HCT116 (cell line): Measurements from ENCODE around the gene ANXA2R.

Experiments used
- CTCF ChIP-seq, 3 experiments: fragments of 200-600 bp in 1 of 3; sonication (generic) in 1 of 3; IDR thresholded peaks in 2 of 3; conservative IDR thresholded peaks in 1 of 3; 2 replicates each; pipeline ENCODE4 v1.5.1; 2012 to 2017; ENCODE audit warnings: low read depth in 2 of 3, low read length in 2 of 3, antibody characterized with exemption in 1 of 3, borderline replicate concordance in 1 of 3, control low read depth in 1 of 3, mild to moderate bottlenecking in 1 of 3, mixed read lengths in 1 of 3, mixed run types in 1 of 3, moderate library complexity in 1 of 3; ENCODE audit not compliant: insufficient read depth in 1 of 3
- EGR1 ChIP-seq: IDR thresholded peaks from 2 replicates; pipeline ENCODE4 v1.6.1; 2012; ENCODE audit warnings: low read depth
- MAX ChIP-seq: IDR thresholded peaks from 2 replicates; pipeline ENCODE4 v1.6.1; 2012
- POLR2A ChIP-seq: IDR thresholded peaks from 2 replicates; pipeline ENCODE4 v1.7.0; 2011; ENCODE audit warnings: borderline replicate concordance; ENCODE audit not compliant: insufficient read depth, insufficient read length; ENCODE audit errors: extremely low read depth

GRCh38 chr5:43049236-43049635, 9.1 kb upstream of the ANXA2R start:
- TF ChIP-seq POLR2A (no peak), CTCF (IDR thresholded peaks at IDR 0.05 in 2 of 3, conservative IDR thresholded peaks at IDR 0.05 in 1 of 3; ENCODE audit: borderline replicate concordance in 1 of 3, insufficient read depth in 1 of 3, low read depth in 2 of 3, low read length in 2 of 3) (no peak), MAX (no peak), EGR1 (no peak)
